ENCODE data around the gene EHMT2. TPM values are rescaled to one million over a fixed set of nuclear protein-coding genes. Genes with fewer than 3 reads are reported as not detected.

The EHMT2 gene
- total RNA-seq, 1 experiment from 2014 or later, result 84.0 TPM

DNA sequence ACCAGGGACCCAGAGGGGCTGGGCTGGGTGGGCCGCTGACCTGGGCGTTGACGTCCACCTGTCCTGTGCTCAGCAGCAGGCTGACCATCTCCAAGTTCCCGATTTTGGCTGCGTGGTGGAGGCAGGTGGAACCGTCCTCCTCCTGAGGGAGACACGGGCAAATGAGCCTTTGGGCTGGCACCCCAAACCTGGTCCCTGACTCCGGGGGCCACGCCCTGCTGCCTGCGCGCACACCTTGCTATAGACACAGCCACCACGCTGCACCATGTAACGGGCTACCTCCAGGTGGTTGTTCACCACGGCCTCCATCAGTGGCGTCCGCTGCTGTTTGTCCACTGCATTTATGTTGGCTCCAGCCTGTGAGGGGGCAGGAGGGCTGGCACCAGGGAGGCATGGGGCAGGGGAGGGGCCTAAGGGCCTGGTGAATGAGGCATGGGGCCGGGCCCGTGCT, 10.9 kb downstream of the EHMT2 start:
- Histone ChIP-seq H3K9me3 (ENCODE audit: control insufficient read depth in 1 of 2, insufficient read depth in 1 of 2, low read depth in 1 of 2, low read length in 2 of 2) (no peaks in the 10 kb centered on the region), H3K4me2 (ENCODE audit: low read length) (no peak overlapping the region), H3K27me3 (ENCODE audit: insufficient read depth, low read length) (no peaks in the 10 kb centered on the region), H3K9ac (ENCODE audit: low read length) (no peak overlapping the region), H3K27ac (ENCODE audit: low read depth, low read length) (no peak overlapping the region), H2AFZ (ENCODE audit: low read depth, low read length, poor library complexity, severe bottlenecking) (no peak overlapping the region), H3K79me2 (ENCODE audit: insufficient read depth, low read length) (no peaks in the 10 kb centered on the region), H4K20me1 (ENCODE audit: insufficient read depth) (0 out of 2 replicates have a peak, but pooled peaks cover 5% of the 10 kb centered on the region), H3K36me3 (ENCODE audit: control insufficient read depth in 1 of 2, insufficient read depth in 2 of 2, low read length in 2 of 2) (peaks cover 54 to 63% of the 10 kb centered on the region in 2 experiments; a peak in 3 of 4 replicates), H3K4me3 (replicated peaks in 1 of 2; ENCODE audit: low read depth in 1 of 2, low read length in 2 of 2) (no peak overlapping the region), H3K9me2 (ENCODE audit: insufficient read depth) (no peaks in the 10 kb centered on the region), H3K4me1 (ENCODE audit: control insufficient read depth in 1 of 2, insufficient read depth in 2 of 2, low read length in 2 of 2) (no peaks in the 10 kb centered on the region)
- ATAC-seq (no peak), DNase-seq (ENCODE audit: low read depth, low spot score) (no peak)
- ChIA-PET RAD21 (ENCODE audit: low non-redundant PET in 1 of 2, low total read pairs in 2 of 2, uncharacterized antibody in 2 of 2, unreplicated experiment in 2 of 2) (no interaction called here), POLR2A (no interaction called here), CTCF (no interaction called here)
- no TSS peak for BruUV-seq (replicated peaks)
- no peak for TF ChIP-seq TCF7L2 (IDR thresholded peaks at IDR 0.05; ENCODE audit: borderline replicate concordance, extremely low read depth, insufficient read depth, insufficient read length)
- no peak for TF ChIP-seq ZFX (IDR thresholded peaks at IDR 0.05)
- TF ChIP-seq, protein P1, sequence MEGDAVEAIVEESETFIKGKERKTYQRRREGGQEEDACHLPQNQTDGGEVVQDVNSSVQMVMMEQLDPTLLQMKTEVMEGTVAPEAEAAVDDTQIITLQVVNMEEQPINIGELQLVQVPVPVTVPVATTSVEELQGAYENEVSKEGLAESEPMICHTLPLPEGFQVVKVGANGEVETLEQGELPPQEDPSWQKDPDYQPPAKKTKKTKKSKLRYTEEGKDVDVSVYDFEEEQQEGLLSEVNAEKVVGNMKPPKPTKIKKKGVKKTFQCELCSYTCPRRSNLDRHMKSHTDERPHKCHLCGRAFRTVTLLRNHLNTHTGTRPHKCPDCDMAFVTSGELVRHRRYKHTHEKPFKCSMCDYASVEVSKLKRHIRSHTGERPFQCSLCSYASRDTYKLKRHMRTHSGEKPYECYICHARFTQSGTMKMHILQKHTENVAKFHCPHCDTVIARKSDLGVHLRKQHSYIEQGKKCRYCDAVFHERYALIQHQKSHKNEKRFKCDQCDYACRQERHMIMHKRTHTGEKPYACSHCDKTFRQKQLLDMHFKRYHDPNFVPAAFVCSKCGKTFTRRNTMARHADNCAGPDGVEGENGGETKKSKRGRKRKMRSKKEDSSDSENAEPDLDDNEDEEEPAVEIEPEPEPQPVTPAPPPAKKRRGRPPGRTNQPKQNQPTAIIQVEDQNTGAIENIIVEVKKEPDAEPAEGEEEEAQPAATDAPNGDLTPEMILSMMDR (IDR thresholded peaks at IDR 0.05 in 2 of 3, conservative IDR thresholded peaks at IDR 0.05 in 1 of 3; ENCODE audit: borderline replicate concordance in 1 of 3, insufficient read depth in 1 of 3, low read depth in 2 of 3, low read length in 2 of 3), result no peak
- TF ChIP-seq RAD21 (IDR thresholded peaks at IDR 0.05; ENCODE audit: low read depth), result no peak
- TF ChIP-seq SRF (IDR thresholded peaks at IDR 0.05; ENCODE audit: low read depth), result no peak
- no peak for TF ChIP-seq CBX3 (IDR thresholded peaks at IDR 0.05; ENCODE audit: low read depth)
- TF ChIP-seq SIN3A (IDR thresholded peaks at IDR 0.05; ENCODE audit: low read depth), result no peak
- TF ChIP-seq SP1 (IDR thresholded peaks at IDR 0.05; ENCODE audit: low read depth), result no peak
- TF ChIP-seq EZH2phosphoT487 (IDR thresholded peaks at IDR 0.05; ENCODE audit: borderline replicate concordance), result no peak
- no peak for TF ChIP-seq JUND (IDR thresholded peaks at IDR 0.05)
- TF ChIP-seq YY1 (IDR thresholded peaks at IDR 0.05; ENCODE audit: extremely low read depth, insufficient replicate concordance, low read depth, low read length), result no peak
- no peak for TF ChIP-seq POLR2A (IDR thresholded peaks at IDR 0.05; ENCODE audit: borderline replicate concordance, extremely low read depth, insufficient read depth, insufficient read length)
- TF ChIP-seq EGR1 (IDR thresholded peaks at IDR 0.05; ENCODE audit: low read depth), result no peak
- TF ChIP-seq, protein P2, sequence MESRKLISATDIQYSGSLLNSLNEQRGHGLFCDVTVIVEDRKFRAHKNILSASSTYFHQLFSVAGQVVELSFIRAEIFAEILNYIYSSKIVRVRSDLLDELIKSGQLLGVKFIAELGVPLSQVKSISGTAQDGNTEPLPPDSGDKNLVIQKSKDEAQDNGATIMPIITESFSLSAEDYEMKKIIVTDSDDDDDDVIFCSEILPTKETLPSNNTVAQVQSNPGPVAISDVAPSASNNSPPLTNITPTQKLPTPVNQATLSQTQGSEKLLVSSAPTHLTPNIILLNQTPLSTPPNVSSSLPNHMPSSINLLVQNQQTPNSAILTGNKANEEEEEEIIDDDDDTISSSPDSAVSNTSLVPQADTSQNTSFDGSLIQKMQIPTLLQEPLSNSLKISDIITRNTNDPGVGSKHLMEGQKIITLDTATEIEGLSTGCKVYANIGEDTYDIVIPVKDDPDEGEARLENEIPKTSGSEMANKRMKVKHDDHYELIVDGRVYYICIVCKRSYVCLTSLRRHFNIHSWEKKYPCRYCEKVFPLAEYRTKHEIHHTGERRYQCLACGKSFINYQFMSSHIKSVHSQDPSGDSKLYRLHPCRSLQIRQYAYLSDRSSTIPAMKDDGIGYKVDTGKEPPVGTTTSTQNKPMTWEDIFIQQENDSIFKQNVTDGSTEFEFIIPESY (IDR thresholded peaks at IDR 0.05; ENCODE audit: extremely low read depth, insufficient replicate concordance, low read length), result no peak
- TF ChIP-seq, protein P3, sequence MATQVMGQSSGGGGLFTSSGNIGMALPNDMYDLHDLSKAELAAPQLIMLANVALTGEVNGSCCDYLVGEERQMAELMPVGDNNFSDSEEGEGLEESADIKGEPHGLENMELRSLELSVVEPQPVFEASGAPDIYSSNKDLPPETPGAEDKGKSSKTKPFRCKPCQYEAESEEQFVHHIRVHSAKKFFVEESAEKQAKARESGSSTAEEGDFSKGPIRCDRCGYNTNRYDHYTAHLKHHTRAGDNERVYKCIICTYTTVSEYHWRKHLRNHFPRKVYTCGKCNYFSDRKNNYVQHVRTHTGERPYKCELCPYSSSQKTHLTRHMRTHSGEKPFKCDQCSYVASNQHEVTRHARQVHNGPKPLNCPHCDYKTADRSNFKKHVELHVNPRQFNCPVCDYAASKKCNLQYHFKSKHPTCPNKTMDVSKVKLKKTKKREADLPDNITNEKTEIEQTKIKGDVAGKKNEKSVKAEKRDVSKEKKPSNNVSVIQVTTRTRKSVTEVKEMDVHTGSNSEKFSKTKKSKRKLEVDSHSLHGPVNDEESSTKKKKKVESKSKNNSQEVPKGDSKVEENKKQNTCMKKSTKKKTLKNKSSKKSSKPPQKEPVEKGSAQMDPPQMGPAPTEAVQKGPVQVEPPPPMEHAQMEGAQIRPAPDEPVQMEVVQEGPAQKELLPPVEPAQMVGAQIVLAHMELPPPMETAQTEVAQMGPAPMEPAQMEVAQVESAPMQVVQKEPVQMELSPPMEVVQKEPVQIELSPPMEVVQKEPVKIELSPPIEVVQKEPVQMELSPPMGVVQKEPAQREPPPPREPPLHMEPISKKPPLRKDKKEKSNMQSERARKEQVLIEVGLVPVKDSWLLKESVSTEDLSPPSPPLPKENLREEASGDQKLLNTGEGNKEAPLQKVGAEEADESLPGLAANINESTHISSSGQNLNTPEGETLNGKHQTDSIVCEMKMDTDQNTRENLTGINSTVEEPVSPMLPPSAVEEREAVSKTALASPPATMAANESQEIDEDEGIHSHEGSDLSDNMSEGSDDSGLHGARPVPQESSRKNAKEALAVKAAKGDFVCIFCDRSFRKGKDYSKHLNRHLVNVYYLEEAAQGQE (IDR thresholded peaks at IDR 0.05; ENCODE audit: low read depth), result no peak
- TF ChIP-seq ZNF274 (IDR thresholded peaks at IDR 0.05; ENCODE audit: low read depth, low read length), result no peak
- TF ChIP-seq FOSL1 (IDR thresholded peaks at IDR 0.05; ENCODE audit: low read depth), result no peak
- TF ChIP-seq, protein P4, sequence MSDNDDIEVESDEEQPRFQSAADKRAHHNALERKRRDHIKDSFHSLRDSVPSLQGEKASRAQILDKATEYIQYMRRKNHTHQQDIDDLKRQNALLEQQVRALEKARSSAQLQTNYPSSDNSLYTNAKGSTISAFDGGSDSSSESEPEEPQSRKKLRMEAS (IDR thresholded peaks at IDR 0.05), result no peak
- TF ChIP-seq CEBPB (IDR thresholded peaks at IDR 0.05; ENCODE audit: low read depth), result no peak
- intact Hi-C loops (cut with micrococcal nuclease), result no loop called here

All from HCT116 (cell line).